Stimulated activated CD4-positive, alpha-beta T cell treated with anti-CD3 and anti-CD28 coated beads, Interleukin-2, amount 100 ng/mL, for 24 hours (primary cell): Measurements from ENCODE around the gene PTPRN2.
"Not testable (repeated sequence)": the region's sequence is repeated elsewhere in the genome, so short reads cannot be mapped to it uniquely, and the experiment has no call there.

ENCODE experiments used
- DNase-seq, 2 donors: peaks; one replicate each; pipeline ENCODE4 v3.0.0-alpha.2; 2020

The PTPRN2 gene

DNA sequence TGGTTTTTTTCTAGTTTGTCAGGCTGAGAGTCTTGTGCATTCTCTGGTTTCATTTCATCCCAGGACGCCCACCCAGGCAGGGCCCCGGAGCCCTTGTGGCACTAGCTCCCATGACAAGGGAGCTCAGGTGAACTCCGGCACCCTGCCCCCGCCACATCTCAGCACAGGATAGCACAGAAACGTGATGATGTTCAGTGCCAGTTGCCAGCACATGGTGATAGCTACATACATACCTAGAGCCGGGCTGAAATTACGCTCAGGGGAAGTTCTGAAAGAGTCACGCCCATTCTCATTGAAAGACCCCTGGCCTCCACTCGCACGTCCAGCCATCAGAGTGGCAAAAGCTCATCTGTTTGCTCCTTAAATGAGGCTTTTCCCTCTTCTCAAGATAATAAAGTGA lies 273.7 kb downstream of the PTPRN2 start:
- DNase-seq = no peak

DNA sequence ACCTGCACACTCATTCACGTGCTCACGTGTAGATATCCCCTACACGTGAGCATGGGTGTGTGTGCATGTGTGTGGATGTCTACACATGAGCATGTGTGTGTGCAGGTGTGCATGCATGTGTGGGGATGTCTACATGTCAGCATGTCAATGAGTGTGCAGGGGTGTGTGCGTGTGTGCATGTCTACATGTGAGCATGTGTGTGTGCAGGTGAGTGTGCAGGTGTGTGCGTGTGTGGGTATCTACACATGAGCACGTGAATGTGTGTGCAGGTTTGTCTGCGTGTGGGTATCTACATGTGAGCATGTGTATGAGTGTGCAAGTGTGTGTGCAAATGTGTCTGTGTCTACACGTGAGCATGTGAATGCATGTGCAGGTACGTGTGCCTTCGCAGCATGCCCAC lies 274.8 kb downstream of the PTPRN2 start:
- no peak for DNase-seq

GRCh38 chr7:158311791-158312190 lies 275.8 kb downstream of the PTPRN2 start:
- no peak for DNase-seq

DNA sequence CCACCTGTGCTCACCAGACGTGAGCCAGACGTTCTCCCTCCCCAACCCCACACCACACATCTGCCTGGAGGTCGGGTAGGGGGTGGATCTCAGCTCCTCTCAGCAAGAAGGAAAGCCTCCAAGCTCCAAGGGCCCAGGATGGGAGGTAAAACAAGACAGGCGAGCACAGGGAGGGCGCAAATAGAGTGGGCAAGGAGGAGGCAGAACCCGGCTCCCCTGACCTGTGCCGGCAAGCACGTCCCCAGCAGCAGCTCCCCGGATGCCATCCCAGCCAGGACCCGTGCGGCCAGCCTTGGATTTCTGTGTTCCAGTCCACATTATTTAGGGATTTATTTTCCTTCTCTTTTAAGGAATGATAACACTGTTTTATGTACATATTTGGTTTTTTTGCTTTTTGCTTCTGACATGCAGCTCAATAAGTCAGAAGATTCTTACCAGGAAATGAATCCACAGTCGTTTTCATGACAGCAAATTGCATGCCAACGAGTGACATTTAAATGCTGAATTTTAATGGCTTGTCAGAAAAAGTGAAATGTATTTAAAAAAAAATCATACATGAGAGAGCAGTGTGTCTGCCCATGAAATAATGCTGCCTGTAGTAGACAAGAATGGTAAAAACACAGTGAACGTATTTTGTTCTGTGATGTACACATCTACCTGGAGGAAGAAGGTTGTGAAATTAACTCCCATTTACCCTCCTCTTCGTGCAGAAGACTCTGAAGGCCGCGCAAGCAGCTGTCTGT lies 276.5 kb downstream of the PTPRN2 start:
- DNase-seq = no peak

GRCh38 chr7:158309868-158310763 lies 277.5 kb downstream of the PTPRN2 start:
- no peak for DNase-seq

DNA sequence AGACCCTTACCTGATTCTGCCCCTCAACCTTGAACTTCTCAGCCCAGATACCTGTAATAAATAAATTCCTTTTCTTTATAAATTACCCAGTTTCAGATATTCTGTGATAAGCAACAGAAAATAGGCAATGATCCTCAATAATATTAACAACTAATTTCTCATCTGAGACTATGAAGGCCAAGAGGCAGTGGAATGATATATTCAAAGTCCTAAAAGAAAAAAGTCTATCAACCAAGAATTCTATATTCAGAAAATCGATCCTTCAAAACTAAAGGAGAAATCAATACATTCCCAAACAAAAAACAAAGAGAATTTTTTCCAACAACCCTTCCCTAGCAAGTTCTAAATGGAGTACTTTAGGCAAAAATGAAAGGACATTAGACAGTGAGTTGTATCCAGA lies 279.6 kb downstream of the PTPRN2 start:
- DNase-seq = no peak

GRCh38 chr7:158304072-158304471 lies 283.6 kb downstream of the PTPRN2 start:
- not testable (repeated sequence) for DNase-seq

DNA sequence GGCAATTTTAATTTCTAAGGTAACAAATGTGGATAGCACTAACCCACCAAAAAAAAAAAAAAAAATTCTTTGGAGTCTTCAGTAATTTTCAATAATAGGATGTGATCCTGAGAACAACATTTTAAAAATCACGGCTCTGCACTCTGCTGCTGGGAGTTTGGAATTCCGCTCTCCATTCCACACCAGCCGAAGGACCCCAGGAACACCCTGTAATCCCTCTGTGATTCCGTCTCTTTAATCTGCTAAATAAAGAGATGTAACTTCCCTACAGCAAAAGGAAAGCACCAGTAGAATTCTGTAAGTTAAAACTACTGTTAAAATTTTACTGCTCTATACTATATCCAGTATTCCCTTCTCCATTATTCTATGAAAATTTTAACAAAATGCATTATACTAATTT lies 284.5 kb downstream of the PTPRN2 start:
- DNase-seq = no peak

- DNase-seq = no peak
Measured at GRCh38 chr7:158302274-158303070, 285.2 kb downstream of the PTPRN2 start.

GRCh38 chr7:158301207-158301606 lies 286.4 kb downstream of the PTPRN2 start:
- DNase-seq = peak in 1 of 2 donors; percentile 3

DNA sequence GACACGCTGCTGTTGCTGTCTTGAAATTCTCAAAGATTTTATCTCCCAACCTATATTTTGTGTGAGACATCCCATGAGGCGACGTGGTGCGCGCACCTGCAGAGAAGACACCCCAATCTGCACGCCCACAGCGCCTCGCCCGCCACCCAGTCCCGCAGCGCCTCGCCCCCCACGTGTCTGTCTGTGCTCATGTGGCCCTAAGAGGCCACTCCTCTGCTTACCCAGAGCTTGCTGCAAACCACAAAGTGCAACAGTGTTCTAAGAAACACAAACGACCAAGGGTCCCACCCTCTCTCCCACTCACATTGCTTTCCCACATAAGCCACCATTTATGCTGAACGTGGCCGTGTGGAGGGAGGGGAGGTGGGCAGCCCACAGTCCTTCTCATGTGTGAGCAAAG lies 287.2 kb downstream of the PTPRN2 start:
- peak in 1 of 2 donors; percentile 11 for DNase-seq

DNA sequence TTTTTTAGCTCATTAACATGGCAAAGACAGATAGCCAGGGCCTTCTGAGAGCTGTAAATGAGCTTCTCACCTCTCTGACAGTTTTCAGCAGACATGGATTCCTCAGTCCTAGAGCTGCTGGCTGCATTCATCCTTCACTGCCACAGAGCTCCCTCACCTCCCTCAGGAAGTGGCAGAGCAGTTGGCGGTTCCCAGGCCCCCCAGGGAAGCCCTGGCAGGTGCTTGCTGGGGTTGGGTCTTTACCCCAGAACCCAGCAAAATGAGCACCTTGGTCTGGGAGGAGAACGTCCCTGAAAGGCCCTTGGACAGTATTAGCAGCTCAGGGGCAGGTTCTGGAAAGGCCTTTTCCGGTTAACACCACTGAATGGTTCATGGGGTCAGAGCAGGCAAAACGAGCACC lies 288.0 kb downstream of the PTPRN2 start:
- no peak for DNase-seq

GRCh38 chr7:158296798-158297104 lies 290.9 kb downstream of the PTPRN2 start:
- no peak for DNase-seq

- DNase-seq = no peak
Measured at GRCh38 chr7:158295966-158296797, 291.4 kb downstream of the PTPRN2 start.

- not testable (repeated sequence) for DNase-seq
Measured at GRCh38 chr7:158294468-158295215, 293.0 kb downstream of the PTPRN2 start.

GRCh38 chr7:158292948-158293347 lies 294.7 kb downstream of the PTPRN2 start:
- DNase-seq = no peak

GRCh38 chr7:158291998-158292397 lies 295.6 kb downstream of the PTPRN2 start:
- no peak for DNase-seq

- DNase-seq = peak in 1 of 2 donors; percentile 8
Measured at GRCh38 chr7:158289761-158290523, 297.7 kb downstream of the PTPRN2 start.

DNA sequence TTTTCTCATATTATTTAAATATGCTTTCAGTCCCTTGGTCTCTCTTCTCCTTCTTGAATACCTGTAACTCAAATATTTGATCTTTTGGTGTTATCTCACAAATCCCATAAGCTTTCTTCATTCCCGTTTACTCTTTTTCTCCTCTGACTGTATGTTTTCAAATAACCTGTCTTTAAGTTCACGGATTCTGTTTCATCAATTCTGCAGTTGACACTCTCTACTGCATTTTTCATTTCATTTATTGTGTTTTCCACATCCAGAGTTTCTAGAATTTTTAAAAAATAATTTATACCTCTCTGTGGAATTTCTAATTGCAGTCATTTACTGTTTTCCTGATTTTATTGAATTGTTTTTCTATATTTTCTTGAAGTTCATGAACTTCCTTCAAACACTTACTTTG lies 298.4 kb downstream of the PTPRN2 start:
- no peak for DNase-seq

GRCh38 chr7:158286210-158286609 lies 301.4 kb downstream of the PTPRN2 start:
- DNase-seq = no peak

DNA sequence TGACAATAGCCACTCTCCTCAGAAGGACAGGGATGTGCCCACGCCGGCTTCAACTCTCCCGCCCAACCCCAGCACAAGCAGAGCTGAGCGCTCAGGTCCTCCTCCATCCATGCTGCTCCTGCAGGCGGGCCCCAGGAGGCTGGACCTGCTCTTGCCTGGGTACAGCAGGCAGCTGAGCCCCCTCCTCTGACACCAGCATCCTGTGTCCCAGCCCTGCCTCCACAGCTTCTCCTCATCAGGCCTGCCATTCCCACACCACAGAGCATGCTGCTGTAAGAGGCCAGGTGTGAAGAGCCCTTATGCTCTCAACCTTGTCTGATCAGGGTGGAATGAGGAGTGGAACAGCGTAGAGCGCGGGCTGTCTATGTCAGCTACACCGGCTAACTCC lies 302.2 kb downstream of the PTPRN2 start:
- peak in 1 of 2 donors; percentile 1 for DNase-seq
